Trophoblast cell (in vitro differentiated cells and primary cell): Measurements from ENCODE around the gene DGAT2L6.
A peak's percentile ranks its signal among the peaks of the same experiment; 100 is the strongest.

Source experiments
- DNase-seq, 2 donors: peaks; one replicate each; pipeline ENCODE4 v3.0.0-alpha.2; 2016
- H2AFZ ChIP-seq: 2 replicates; pipeline ENCODE4 v1.6.1; 2013; ENCODE audit warnings: low read length, moderate library complexity, mild to moderate bottlenecking; ENCODE audit not compliant: insufficient read depth, poor library complexity
- H2AK5ac ChIP-seq: 2 replicates; pipeline ENCODE4 v1.6.1; 2013; ENCODE audit warnings: mild to moderate bottlenecking, low read length
- H2BK120ac ChIP-seq: 2 replicates; pipeline ENCODE4 v1.6.1; 2013; ENCODE audit warnings: low read length, mild to moderate bottlenecking, moderate library complexity; ENCODE audit not compliant: insufficient read depth, poor library complexity
- H2BK12ac ChIP-seq: 2 replicates; pipeline ENCODE4 v1.6.1; 2013; ENCODE audit warnings: mild to moderate bottlenecking, low read length, moderate library complexity
- H2BK5ac ChIP-seq: 2 replicates; pipeline ENCODE4 v1.6.1; 2013; ENCODE audit warnings: low read length, low read depth, moderate library complexity, mild to moderate bottlenecking; ENCODE audit not compliant: poor library complexity
- H3K14ac ChIP-seq: 2 replicates; pipeline ENCODE4 v1.6.1; 2013; ENCODE audit warnings: mild to moderate bottlenecking, low read length
- H3K18ac ChIP-seq: 2 replicates; pipeline ENCODE4 v1.6.1; 2013; ENCODE audit warnings: mild to moderate bottlenecking, low read length
- H3K23ac ChIP-seq: 2 replicates; pipeline ENCODE4 v1.6.1; 2013; ENCODE audit warnings: low read length
- H3K27ac ChIP-seq: 2 replicates; pipeline ENCODE4 v1.5.1; 2013; ENCODE audit warnings: low read depth, mild to moderate bottlenecking, inconsistent platforms, low read length, moderate library complexity
- H3K27me3 ChIP-seq: 2 replicates; pipeline ENCODE4 v1.6.1; 2013; ENCODE audit warnings: inconsistent platforms, mild to moderate bottlenecking, low read length, moderate library complexity; ENCODE audit not compliant: insufficient read depth
- H3K36me3 ChIP-seq, 2 experiments: 1 replicate in 1 of 2; 2 replicates in 1 of 2; pipeline ENCODE4 v1.6.1; 2013; ENCODE audit warnings: low read length in 2 of 2, mild to moderate bottlenecking in 2 of 2, moderate library complexity in 1 of 2; ENCODE audit not compliant: insufficient read depth in 2 of 2, control insufficient read depth in 1 of 2
- H3K4ac ChIP-seq: 2 replicates; pipeline ENCODE4 v1.6.1; 2013; ENCODE audit warnings: low read depth, mild to moderate bottlenecking, low read length, moderate library complexity
- H3K4me1 ChIP-seq, 2 experiments: 1 replicate in 1 of 2; 2 replicates in 1 of 2; pipeline ENCODE4 v1.6.1; 2013; ENCODE audit warnings: low read length in 2 of 2, mild to moderate bottlenecking in 2 of 2, moderate library complexity in 1 of 2; ENCODE audit not compliant: insufficient read depth in 2 of 2, control insufficient read depth in 1 of 2
- H3K4me2 ChIP-seq: 2 replicates; pipeline ENCODE4 v1.6.1; 2013; ENCODE audit warnings: inconsistent platforms, mild to moderate bottlenecking, low read length, moderate library complexity
- H3K4me3 ChIP-seq: 2 replicates; pipeline ENCODE4 v1.5.1; 2013; ENCODE audit warnings: mild to moderate bottlenecking, low read depth, low read length, inconsistent platforms
- H3K79me1 ChIP-seq: one replicate; pipeline ENCODE4 v1.6.1; 2013; ENCODE audit warnings: low read length
- H3K79me2 ChIP-seq: 2 replicates; pipeline ENCODE4 v1.6.1; 2013; ENCODE audit warnings: low read length, mild to moderate bottlenecking; ENCODE audit not compliant: control insufficient read depth, insufficient read depth, poor library complexity
- H3K9ac ChIP-seq: 2 replicates; pipeline ENCODE4 v1.6.1; 2013; ENCODE audit warnings: mild to moderate bottlenecking, low read length
- H3K9me3 ChIP-seq: 2 replicates; pipeline ENCODE4 v1.6.1; 2013; ENCODE audit warnings: low read depth, mild to moderate bottlenecking, control low read depth, inconsistent platforms, low read length; ENCODE audit not compliant: insufficient read depth
- H4K12ac ChIP-seq: 2 replicates; pipeline ENCODE4 v1.6.1; 2013; ENCODE audit warnings: low read depth, mild to moderate bottlenecking, low read length, moderate library complexity
- H4K8ac ChIP-seq: 2 replicates; pipeline ENCODE4 v1.6.1; 2013; ENCODE audit warnings: low read depth, mild to moderate bottlenecking, low read length, moderate library complexity
- H4K91ac ChIP-seq: one replicate; pipeline ENCODE4 v1.6.1; 2013; ENCODE audit warnings: low read depth, mild to moderate bottlenecking, low read length, moderate library complexity
- WGBS: extraction: QIAGEN DNeasy Blood & Tissue Kit; methylation state at CpG from one replicate; pipeline ENCODE4 v1.1.7; 2013; ENCODE audit warnings: missing lambda C conversion rate; ENCODE audit not compliant: insufficient read length, insufficient coverage; ENCODE audit errors: extremely low coverage; 5-methylcytosine and 5-hydroxymethylcytosine counted together

Gene DGAT2L6

DNA sequence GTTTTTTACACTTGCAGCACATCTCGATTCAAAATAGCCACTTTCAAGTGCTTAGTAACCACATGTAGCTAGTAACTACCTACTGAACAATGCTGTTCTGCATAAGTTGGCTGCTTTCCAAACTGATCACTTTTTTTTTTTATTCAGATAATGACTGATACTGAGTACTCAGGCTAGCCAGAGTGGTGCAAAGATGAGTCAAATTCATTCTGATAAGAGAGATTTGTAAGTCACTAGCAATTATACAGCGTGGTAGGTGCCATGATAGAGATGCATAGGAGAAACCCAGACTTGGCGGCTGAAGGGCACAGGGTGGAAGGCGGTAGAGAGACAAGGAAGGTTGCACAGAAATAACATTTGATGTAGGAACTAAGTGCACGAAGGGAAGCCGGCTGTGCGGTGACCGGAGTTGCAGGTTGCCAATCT lies 44.4 kb upstream of the DGAT2L6 start:
- peak overlapping the region; percentile 58 for H4K12ac ChIP-seq
- H3K9ac ChIP-seq: no peak overlapping the region
- no peak overlapping the region for H3K23ac ChIP-seq
- H3K36me3 ChIP-seq: peaks cover 0 to 6% of the 10 kb centered on the region in 2 experiments
- H4K91ac ChIP-seq: no peak overlapping the region
- H3K14ac ChIP-seq: no peak overlapping the region
- H3K9me3 ChIP-seq: no peaks in the 10 kb centered on the region
- DNase-seq: no peak
- no peaks in the 10 kb centered on the region for H3K79me1 ChIP-seq
- no CpG with 5 or more reads among the region's 8 CpGs for WGBS
- peaks cover 0 to 6% of the 10 kb centered on the region in 2 experiments for H3K4me1 ChIP-seq
- H3K27ac ChIP-seq: no peak overlapping the region
- H3K4me2 ChIP-seq: peak overlapping the region; percentile 94
- no peak overlapping the region for H2AFZ ChIP-seq
- H2AK5ac ChIP-seq: no peak overlapping the region
- peak overlapping the region; percentile 76 for H4K8ac ChIP-seq
- no peak overlapping the region for H3K18ac ChIP-seq
- no peak overlapping the region for H3K4ac ChIP-seq
- peak overlapping the region; percentile 77 for H3K4me3 ChIP-seq
- no peak overlapping the region for H2BK12ac ChIP-seq
- no peak overlapping the region for H2BK120ac ChIP-seq
- no peak overlapping the region for H2BK5ac ChIP-seq
- no peaks in the 10 kb centered on the region for H3K79me2 ChIP-seq
- H3K27me3 ChIP-seq: no peaks in the 10 kb centered on the region

- no CpG with 5 or more reads among the region's 59 CpGs for WGBS
- peaks cover 0 to 6% of the 10 kb centered on the region in 2 experiments for H3K4me1 ChIP-seq
- no peaks in the 10 kb centered on the region for H3K79me2 ChIP-seq
- H3K79me1 ChIP-seq: no peaks in the 10 kb centered on the region
- H3K9ac ChIP-seq: peak within 1 kb of the TSS; percentile 90
- peak within 1 kb of the TSS; percentile 77 for H3K27ac ChIP-seq
- peak within 1 kb of the TSS; percentile 6 for H2BK5ac ChIP-seq
- H4K91ac ChIP-seq: peak within 1 kb of the TSS; percentile 72
- H3K4me2 ChIP-seq: peak within 1 kb of the TSS; percentile 94
- H2BK12ac ChIP-seq: no peak within 1 kb of the TSS
- H4K12ac ChIP-seq: peak within 1 kb of the TSS; percentile 58
- H4K8ac ChIP-seq: peak within 1 kb of the TSS; percentile 87
- no peaks in the 10 kb centered on the region for H3K27me3 ChIP-seq
- peak within 1 kb of the TSS; percentile 81 for H3K4me3 ChIP-seq
- H2BK120ac ChIP-seq: peak within 1 kb of the TSS; percentile 41
- H2AK5ac ChIP-seq: no peak within 1 kb of the TSS
- no peak within 1 kb of the TSS for H3K23ac ChIP-seq
- H3K9me3 ChIP-seq: no peaks in the 10 kb centered on the region
- peak within 1 kb of the TSS; percentile 97 for H2AFZ ChIP-seq
- no peak within 1 kb of the TSS for H3K18ac ChIP-seq
- H3K14ac ChIP-seq: peak within 1 kb of the TSS; percentile 59
- H3K36me3 ChIP-seq: peaks cover 0 to 6% of the 10 kb centered on the region in 2 experiments
- peak; percentile 81 to 88 for DNase-seq
- H3K4ac ChIP-seq: peak within 1 kb of the TSS; percentile 84
Measured at GRCh38 chrX:70133303-70134115, 43.8 kb upstream of the DGAT2L6 start, which contains the start of gene IGBP1. IGBP1 (plus strand) TSS chrX:70133447; CDS start chrX:70133948, 501 bp downstream.

DNA sequence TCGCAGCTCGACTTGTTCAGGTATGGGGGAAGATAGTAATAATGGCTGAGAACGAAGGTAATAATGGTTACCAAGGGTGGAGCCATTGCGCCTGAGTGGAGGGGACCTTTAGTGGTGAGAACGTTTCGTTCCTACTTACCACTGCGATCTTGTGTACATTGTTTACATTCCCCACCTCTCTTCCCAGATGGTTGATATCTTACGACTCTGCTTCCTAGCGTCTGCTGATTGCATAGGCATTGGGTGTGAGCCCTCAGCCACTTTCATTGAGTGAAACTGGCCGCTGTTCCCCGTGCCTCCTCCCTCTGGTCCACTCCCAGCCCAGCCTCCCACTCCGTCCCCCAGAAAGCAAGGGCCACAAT lies 43.2 kb upstream of the DGAT2L6 start:
- peak overlapping the region; percentile 72 for H4K91ac ChIP-seq
- H3K9ac ChIP-seq: peak overlapping the region; percentile 73
- H3K4me1 ChIP-seq: peaks cover 0 to 6% of the 10 kb centered on the region in 2 experiments
- H2BK5ac ChIP-seq: no peak overlapping the region
- peak; percentile 20 to 52 for DNase-seq
- H3K4me2 ChIP-seq: peak overlapping the region; percentile 90
- peak overlapping the region; percentile 51 for H4K12ac ChIP-seq
- no peaks in the 10 kb centered on the region for H3K79me1 ChIP-seq
- no peak overlapping the region for H2BK120ac ChIP-seq
- no peaks in the 10 kb centered on the region for H3K27me3 ChIP-seq
- no peak overlapping the region for H3K18ac ChIP-seq
- H3K36me3 ChIP-seq: peaks cover 0 to 6% of the 10 kb centered on the region in 2 experiments
- peak overlapping the region; percentile 34 for H3K14ac ChIP-seq
- WGBS: no CpG with 5 or more reads among the region's 12 CpGs
- H3K4me3 ChIP-seq: peak overlapping the region; percentile 81
- no peaks in the 10 kb centered on the region for H3K79me2 ChIP-seq
- H4K8ac ChIP-seq: peak overlapping the region; percentile 87
- no peak overlapping the region for H3K23ac ChIP-seq
- no peaks in the 10 kb centered on the region for H3K9me3 ChIP-seq
- H3K27ac ChIP-seq: peak overlapping the region; percentile 33
- no peak overlapping the region for H2BK12ac ChIP-seq
- no peak overlapping the region for H2AFZ ChIP-seq
- no peak overlapping the region for H2AK5ac ChIP-seq
- peak overlapping the region; percentile 84 for H3K4ac ChIP-seq

GRCh38 chrX:70138622-70139021 lies 38.7 kb upstream of the DGAT2L6 start:
- Histone ChIP-seq H3K4me2 (no peak overlapping the region), H3K79me2 (no peaks in the 10 kb centered on the region), H3K4me3 (no peak overlapping the region), H2AFZ (no peak overlapping the region), H3K23ac (no peak overlapping the region), H3K4me1 (peaks cover 0 to 6% of the 10 kb centered on the region in 2 experiments), H3K14ac (no peak overlapping the region), H2BK5ac (no peak overlapping the region), H3K27me3 (no peaks in the 10 kb centered on the region), H2AK5ac (no peak overlapping the region), H4K8ac (no peak overlapping the region), H4K91ac (no peak overlapping the region), H2BK120ac (no peak overlapping the region), H2BK12ac (no peak overlapping the region), H3K18ac (no peak overlapping the region), H3K36me3 (peaks cover 6 to 7% of the 10 kb centered on the region in 2 experiments), H3K4ac (no peak overlapping the region), H3K27ac (no peak overlapping the region), H3K9me3 (no peaks in the 10 kb centered on the region), H4K12ac (no peak overlapping the region), H3K79me1 (no peaks in the 10 kb centered on the region), H3K9ac (no peak overlapping the region)
- WGBS: no CpG with 5 or more reads among the region's 2 CpGs
- DNase-seq: no peak
